ENCODE data around the gene MGST2.

The MGST2 gene

DNA sequence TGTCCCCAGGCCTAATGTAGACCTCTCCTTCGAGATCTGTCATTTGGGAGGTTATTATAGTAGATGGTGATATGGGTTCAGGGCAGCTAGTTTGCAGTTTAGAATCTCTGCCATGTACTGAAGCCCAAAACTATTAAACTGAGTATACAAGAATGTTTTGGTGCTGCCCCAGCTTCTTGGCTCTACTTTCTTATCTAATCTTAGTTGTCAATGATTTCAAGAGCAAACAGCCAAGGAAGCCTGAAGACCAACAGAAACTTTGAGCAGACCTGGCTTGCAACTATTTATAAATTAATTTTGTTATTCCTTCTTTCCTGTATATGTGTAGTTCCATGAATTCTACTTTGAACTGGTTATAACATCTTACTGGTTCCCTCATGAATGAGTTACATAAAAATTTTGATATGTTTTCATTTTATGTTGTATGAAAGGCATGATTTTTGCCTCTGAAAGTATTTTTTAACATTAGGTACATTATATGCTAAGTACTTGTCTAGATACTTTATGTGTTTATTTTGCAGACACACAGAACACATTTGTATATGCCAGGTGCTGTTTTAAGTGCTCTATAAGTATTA, 2.0 kb upstream of the MGST2 start:
- H3K9ac ChIP-seq (ENCODE audit: low read length), result no peak overlapping the region
- no peaks in the 10 kb centered on the region for H4K20me1 ChIP-seq (ENCODE audit: low read depth, low read length)
- H3K79me2 ChIP-seq (ENCODE audit: insufficient read depth, low read length), result no peaks in the 10 kb centered on the region
- H3K27ac ChIP-seq (ENCODE audit: low read depth, low read length), result no peak overlapping the region
- no peaks in the 10 kb centered on the region for H3K9me2 ChIP-seq (replicated peaks; ENCODE audit: insufficient read depth, low read length)
- H3K4me3 ChIP-seq (ENCODE audit: insufficient read depth, low read length, poor library complexity, severe bottlenecking), result no peak overlapping the region
- H3F3A ChIP-seq (ENCODE audit: insufficient read depth), result no peaks in the 10 kb centered on the region
- no peak overlapping the region for H3K4me2 ChIP-seq (ENCODE audit: low read depth, low read length, poor library complexity, severe bottlenecking)
- H3K27me3 ChIP-seq (ENCODE audit: low read length), result no peaks in the 10 kb centered on the region
- no peaks in the 10 kb centered on the region for H3K9me3 ChIP-seq (ENCODE audit: insufficient read depth, low read length)
- TF ChIP-seq, protein P1, sequence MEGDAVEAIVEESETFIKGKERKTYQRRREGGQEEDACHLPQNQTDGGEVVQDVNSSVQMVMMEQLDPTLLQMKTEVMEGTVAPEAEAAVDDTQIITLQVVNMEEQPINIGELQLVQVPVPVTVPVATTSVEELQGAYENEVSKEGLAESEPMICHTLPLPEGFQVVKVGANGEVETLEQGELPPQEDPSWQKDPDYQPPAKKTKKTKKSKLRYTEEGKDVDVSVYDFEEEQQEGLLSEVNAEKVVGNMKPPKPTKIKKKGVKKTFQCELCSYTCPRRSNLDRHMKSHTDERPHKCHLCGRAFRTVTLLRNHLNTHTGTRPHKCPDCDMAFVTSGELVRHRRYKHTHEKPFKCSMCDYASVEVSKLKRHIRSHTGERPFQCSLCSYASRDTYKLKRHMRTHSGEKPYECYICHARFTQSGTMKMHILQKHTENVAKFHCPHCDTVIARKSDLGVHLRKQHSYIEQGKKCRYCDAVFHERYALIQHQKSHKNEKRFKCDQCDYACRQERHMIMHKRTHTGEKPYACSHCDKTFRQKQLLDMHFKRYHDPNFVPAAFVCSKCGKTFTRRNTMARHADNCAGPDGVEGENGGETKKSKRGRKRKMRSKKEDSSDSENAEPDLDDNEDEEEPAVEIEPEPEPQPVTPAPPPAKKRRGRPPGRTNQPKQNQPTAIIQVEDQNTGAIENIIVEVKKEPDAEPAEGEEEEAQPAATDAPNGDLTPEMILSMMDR (IDR thresholded peaks at IDR 0.05; ENCODE audit: insufficient read depth, low read length, poor library complexity, severe bottlenecking), result no peak
- no peak for TF ChIP-seq EZH2phosphoT487 (conservative IDR thresholded peaks at IDR 0.05; ENCODE audit: low read length)
- H2AFZ ChIP-seq (ENCODE audit: low read depth, low read length, severe bottlenecking), result no peak overlapping the region
- no peaks in the 10 kb centered on the region for H3K36me3 ChIP-seq (ENCODE audit: low read length)

DNA sequence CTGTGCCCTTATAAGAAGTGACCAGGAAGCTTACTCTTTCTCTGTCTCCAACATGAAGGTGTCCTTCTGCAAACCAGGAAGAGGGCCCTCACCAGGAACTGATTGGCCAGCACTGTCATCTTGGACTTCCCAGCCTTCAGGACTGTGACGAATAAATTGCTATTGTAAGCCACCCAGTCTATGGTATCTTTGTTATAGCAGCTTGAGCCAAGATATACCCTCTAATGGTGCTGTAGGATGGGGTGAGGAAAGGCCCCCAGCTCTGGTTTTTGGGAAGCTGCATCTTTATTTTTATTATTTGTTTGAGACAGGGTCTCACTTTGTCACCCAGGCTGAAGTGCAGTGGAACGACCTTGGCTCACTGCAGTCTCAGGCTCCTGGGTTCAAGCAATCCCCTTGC, 1.2 kb upstream of the MGST2 start:
- H3K4me3 ChIP-seq (ENCODE audit: insufficient read depth, low read length, poor library complexity, severe bottlenecking), result no peak overlapping the region
- H3K27me3 ChIP-seq (ENCODE audit: low read length), result no peaks in the 10 kb centered on the region
- no peak overlapping the region for H3K9ac ChIP-seq (ENCODE audit: low read length)
- no peaks in the 10 kb centered on the region for H3K9me3 ChIP-seq (ENCODE audit: insufficient read depth, low read length)
- no peaks in the 10 kb centered on the region for H4K20me1 ChIP-seq (ENCODE audit: low read depth, low read length)
- no peak overlapping the region for H3K27ac ChIP-seq (ENCODE audit: low read depth, low read length)
- TF ChIP-seq, protein P1 (IDR thresholded peaks at IDR 0.05; ENCODE audit: insufficient read depth, low read length, poor library complexity, severe bottlenecking), result no peak
- TF ChIP-seq EZH2phosphoT487 (conservative IDR thresholded peaks at IDR 0.05; ENCODE audit: low read length), result no peak
- no peaks in the 10 kb centered on the region for H3K36me3 ChIP-seq (ENCODE audit: low read length)
- no peak overlapping the region for H2AFZ ChIP-seq (ENCODE audit: low read depth, low read length, severe bottlenecking)
- H3K79me2 ChIP-seq (ENCODE audit: insufficient read depth, low read length), result no peaks in the 10 kb centered on the region
- no peak overlapping the region for H3K4me2 ChIP-seq (ENCODE audit: low read depth, low read length, poor library complexity, severe bottlenecking)
- no peaks in the 10 kb centered on the region for H3K9me2 ChIP-seq (replicated peaks; ENCODE audit: insufficient read depth, low read length)
- no peaks in the 10 kb centered on the region for H3F3A ChIP-seq (ENCODE audit: insufficient read depth)

DNA sequence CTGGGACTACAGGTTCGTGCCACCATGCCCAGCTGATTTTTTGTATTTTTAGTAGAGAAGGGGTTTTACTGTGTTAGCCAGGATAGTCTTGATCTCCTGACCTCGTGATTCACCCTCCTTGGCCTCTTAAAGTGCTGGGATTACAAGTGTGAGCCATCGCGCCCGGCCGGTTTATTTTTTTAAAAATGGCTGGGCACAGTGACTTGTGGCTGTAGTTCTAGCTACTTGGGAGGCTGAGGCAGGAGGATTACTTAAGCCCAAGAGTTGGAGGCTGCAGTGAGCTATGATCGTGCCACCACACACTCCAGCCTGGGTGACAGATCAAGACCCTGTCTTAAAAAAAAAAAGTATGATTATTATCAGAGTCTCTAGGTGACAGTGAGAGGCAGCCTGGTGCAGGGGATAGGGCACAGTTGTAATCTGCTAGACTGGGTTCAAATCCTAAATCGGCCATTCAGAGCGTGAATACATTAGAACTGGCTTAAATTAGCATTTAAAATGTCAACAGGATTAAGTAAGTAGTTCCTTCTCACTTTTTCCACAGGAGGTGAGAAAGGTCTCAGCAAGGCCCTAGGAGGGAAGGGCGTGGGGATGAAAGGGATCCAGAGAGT, 435 bp upstream of the MGST2 start:
- peak overlapping the region; percentile 54 for H2AFZ ChIP-seq (ENCODE audit: low read depth, low read length, severe bottlenecking)
- no peak overlapping the region for H3K4me3 ChIP-seq (ENCODE audit: insufficient read depth, low read length, poor library complexity, severe bottlenecking)
- no peaks in the 10 kb centered on the region for H3K27me3 ChIP-seq (ENCODE audit: low read length)
- H3K36me3 ChIP-seq (ENCODE audit: low read length), result no peaks in the 10 kb centered on the region
- H3K9ac ChIP-seq (ENCODE audit: low read length), result no peak overlapping the region
- H3K9me2 ChIP-seq (replicated peaks; ENCODE audit: insufficient read depth, low read length), result no peaks in the 10 kb centered on the region
- H3K27ac ChIP-seq (ENCODE audit: low read depth, low read length), result no peak overlapping the region
- peak overlapping the region; percentile 28 for H3K4me2 ChIP-seq (ENCODE audit: low read depth, low read length, poor library complexity, severe bottlenecking)
- no peak for TF ChIP-seq EZH2phosphoT487 (conservative IDR thresholded peaks at IDR 0.05; ENCODE audit: low read length)
- TF ChIP-seq, protein P1 (IDR thresholded peaks at IDR 0.05; ENCODE audit: insufficient read depth, low read length, poor library complexity, severe bottlenecking), result no peak
- no peaks in the 10 kb centered on the region for H3F3A ChIP-seq (ENCODE audit: insufficient read depth)
- H3K9me3 ChIP-seq (ENCODE audit: insufficient read depth, low read length), result no peaks in the 10 kb centered on the region
- no peaks in the 10 kb centered on the region for H4K20me1 ChIP-seq (ENCODE audit: low read depth, low read length)
- H3K79me2 ChIP-seq (ENCODE audit: insufficient read depth, low read length), result no peaks in the 10 kb centered on the region

Measured in SU-DHL-6 (cell line).